ENCODE data around the gene AHRR. TPM values are rescaled to one million over a fixed set of nuclear protein-coding genes. Genes with fewer than 3 reads are reported as not detected.

AHRR gene
- total RNA-seq, 1 experiment from 2014 or later = 2.2 TPM

GRCh38 chr5:329121-329735, 7.7 kb downstream of the AHRR start:
- H2BK15ac ChIP-seq (ENCODE audit: low read depth, low read length) = no peak overlapping the region
- H3K9me3 ChIP-seq (ENCODE audit: control insufficient read depth, low read depth, low read length) = no peaks in the 10 kb centered on the region
- no peak overlapping the region for H3K27ac ChIP-seq (ENCODE audit: insufficient read length, low read depth, low read length)
- no peak overlapping the region for H3T11ph ChIP-seq (ENCODE audit: low read length)
- no peak overlapping the region for H2AK5ac ChIP-seq (ENCODE audit: insufficient read length, low read length)
- TF ChIP-seq CTCF (conservative IDR thresholded peaks at IDR 0.05) = no peak
- no peaks in the 10 kb centered on the region for H3K79me2 ChIP-seq (ENCODE audit: insufficient read depth, low read length)
- H4K91ac ChIP-seq (ENCODE audit: insufficient read length, low read depth, low read length) = no peak overlapping the region
- H3K27ac Mint-ChIP-seq = no peak overlapping the region
- peaks cover 50% of the 10 kb centered on the region for H3K27me3 Mint-ChIP-seq (ENCODE audit: low read depth)
- H3K4me2 ChIP-seq (ENCODE audit: insufficient read depth, insufficient read length, low read length) = no peak overlapping the region
- H3K23me2 ChIP-seq (ENCODE audit: insufficient read length, low read depth, low read length, poor library complexity, severe bottlenecking) = no peaks in the 10 kb centered on the region
- no peak overlapping the region for H2BK12ac ChIP-seq (ENCODE audit: insufficient read length, low read depth, low read length)
- no peak overlapping the region for H3K4me3 Mint-ChIP-seq
- no peaks in the 10 kb centered on the region for H4K20me1 ChIP-seq (ENCODE audit: control insufficient read depth, insufficient read depth, insufficient read length)
- no peaks in the 10 kb centered on the region for H3K79me1 ChIP-seq (ENCODE audit: insufficient read depth, low read depth, low read length, poor library complexity, severe bottlenecking)
- no peak overlapping the region for H4K5ac ChIP-seq (ENCODE audit: insufficient read length, low read depth, low read length)
- H2BK5ac ChIP-seq (ENCODE audit: insufficient read length, low read length) = no peak overlapping the region
- H2BK120ac ChIP-seq (ENCODE audit: low read depth, low read length, poor library complexity, severe bottlenecking) = no peak overlapping the region
- no peak overlapping the region for H3K9ac ChIP-seq (ENCODE audit: extremely low read depth, insufficient read length, low read length)
- H3K4me1 ChIP-seq (ENCODE audit: insufficient read depth, low read length) = no peaks in the 10 kb centered on the region
- H3K18ac ChIP-seq (ENCODE audit: insufficient read length, low read depth, low read length) = no peak overlapping the region
- H3K56ac ChIP-seq (ENCODE audit: insufficient read length, low read depth, low read length) = no peak overlapping the region
- DNase-seq = no peak
- no peak overlapping the region for H2AFZ ChIP-seq (ENCODE audit: low read length)
- H3K36me3 Mint-ChIP-seq (ENCODE audit: insufficient read depth in 1 of 3, low read depth in 3 of 3) = no peaks in the 10 kb centered on the region
- no peak overlapping the region for H2BK20ac ChIP-seq (ENCODE audit: low read depth, low read length, poor library complexity, severe bottlenecking)
- no peaks in the 10 kb centered on the region for H3K9me3 Mint-ChIP-seq
- H3K4ac ChIP-seq (ENCODE audit: low read depth, low read length) = no peak overlapping the region
- H3K14ac ChIP-seq (ENCODE audit: insufficient read depth, low read length) = no peak overlapping the region
- no peak overlapping the region for H4K8ac ChIP-seq (replicated peaks; ENCODE audit: insufficient read length, low read depth, low read length)
- no CpG with 5 or more reads among the region's 4 CpGs for WGBS (ENCODE audit: extremely low coverage, insufficient read length, low lambda C conversion rate)
- H3K23ac ChIP-seq (ENCODE audit: insufficient read length, low read depth, low read length) = no peak overlapping the region
- no peaks in the 10 kb centered on the region for H3K27me3 ChIP-seq (ENCODE audit: insufficient read depth, low read length)
- H3K4me1 Mint-ChIP-seq = no peaks in the 10 kb centered on the region
